ENCODE data around the gene FAM32A. TPM values are rescaled to one million over a fixed set of nuclear protein-coding genes. Genes with fewer than 3 reads are reported as not detected.

The FAM32A gene
- total RNA-seq, 2 donors from 2014 or later, result 71.8 to 80.1 TPM

DNA sequence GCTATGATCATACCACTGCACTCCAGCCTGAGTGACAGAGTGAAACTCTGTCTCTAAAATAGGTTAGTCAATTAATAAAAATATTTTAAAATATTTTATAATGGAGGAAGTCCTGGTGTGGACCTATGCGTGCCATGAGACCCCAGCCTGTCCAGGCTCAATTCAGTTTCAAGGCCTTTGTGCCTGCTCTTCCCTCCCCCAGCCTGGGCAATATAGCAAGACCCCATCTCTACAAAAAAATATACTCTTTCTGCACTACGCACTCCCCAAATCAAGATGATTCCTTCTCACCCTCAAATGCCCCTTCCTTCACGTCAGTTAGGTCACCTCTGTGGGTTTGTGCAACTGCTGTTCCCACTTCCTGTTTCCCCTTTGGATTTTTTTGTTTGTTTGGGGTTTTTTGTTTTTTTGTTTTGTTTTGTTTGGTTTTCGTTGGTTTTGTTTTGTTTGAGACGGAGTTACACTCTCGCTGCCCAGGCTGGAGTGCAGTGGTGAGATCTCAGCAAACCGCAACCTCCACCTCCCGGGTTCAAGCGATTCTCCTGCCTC, 43.1 kb upstream of the FAM32A start:
- Histone ChIP-seq H3K9ac (ENCODE audit: extremely low read depth, low read length, poor library complexity, severe bottlenecking) (no peak overlapping the region), H3K27ac (ENCODE audit: low read depth, low read length) (no peak overlapping the region), H3K36me3 (ENCODE audit: control insufficient read depth, insufficient read depth, low read length) (no peaks in the 10 kb centered on the region), H3K27me3 (ENCODE audit: control insufficient read depth, insufficient read depth, low read length, poor library complexity, severe bottlenecking) (no peaks in the 10 kb centered on the region), H3K4me3 (ENCODE audit: low read length) (no peak overlapping the region), H3K9me3 (ENCODE audit: control insufficient read depth, low read length) (no peaks in the 10 kb centered on the region), H3K4me1 (ENCODE audit: control insufficient read depth, insufficient read depth, low read length) (no peaks in the 10 kb centered on the region)
- no peak for DNase-seq
- H3K9me3 Mint-ChIP-seq, result no peaks in the 10 kb centered on the region
- TF ChIP-seq, protein P1, sequence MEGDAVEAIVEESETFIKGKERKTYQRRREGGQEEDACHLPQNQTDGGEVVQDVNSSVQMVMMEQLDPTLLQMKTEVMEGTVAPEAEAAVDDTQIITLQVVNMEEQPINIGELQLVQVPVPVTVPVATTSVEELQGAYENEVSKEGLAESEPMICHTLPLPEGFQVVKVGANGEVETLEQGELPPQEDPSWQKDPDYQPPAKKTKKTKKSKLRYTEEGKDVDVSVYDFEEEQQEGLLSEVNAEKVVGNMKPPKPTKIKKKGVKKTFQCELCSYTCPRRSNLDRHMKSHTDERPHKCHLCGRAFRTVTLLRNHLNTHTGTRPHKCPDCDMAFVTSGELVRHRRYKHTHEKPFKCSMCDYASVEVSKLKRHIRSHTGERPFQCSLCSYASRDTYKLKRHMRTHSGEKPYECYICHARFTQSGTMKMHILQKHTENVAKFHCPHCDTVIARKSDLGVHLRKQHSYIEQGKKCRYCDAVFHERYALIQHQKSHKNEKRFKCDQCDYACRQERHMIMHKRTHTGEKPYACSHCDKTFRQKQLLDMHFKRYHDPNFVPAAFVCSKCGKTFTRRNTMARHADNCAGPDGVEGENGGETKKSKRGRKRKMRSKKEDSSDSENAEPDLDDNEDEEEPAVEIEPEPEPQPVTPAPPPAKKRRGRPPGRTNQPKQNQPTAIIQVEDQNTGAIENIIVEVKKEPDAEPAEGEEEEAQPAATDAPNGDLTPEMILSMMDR (conservative IDR thresholded peaks at IDR 0.05), result no peak
- 92 to 93% methylated on average over 6 to 9 of the region's 9 CpGs for WGBS, 2 experiments (ENCODE audit: insufficient coverage in 1 of 2, insufficient read length in 1 of 2)
- H3K27me3 Mint-ChIP-seq (ENCODE audit: insufficient read depth), result peaks cover 7% of the 10 kb centered on the region
- H3K4me3 Mint-ChIP-seq, result no peak overlapping the region
- no peak overlapping the region for H3K27ac Mint-ChIP-seq
- H3K36me3 Mint-ChIP-seq (ENCODE audit: low read depth), result no peaks in the 10 kb centered on the region
- peaks cover 2% of the 10 kb centered on the region for H3K4me1 Mint-ChIP-seq

- peak within 1 kb of the TSS; percentile 25 for H3K4me3 Mint-ChIP-seq
- peaks cover 2% of the 10 kb centered on the region for H3K4me1 Mint-ChIP-seq
- Histone ChIP-seq H3K9ac (ENCODE audit: extremely low read depth, low read length, poor library complexity, severe bottlenecking) (no peak within 1 kb of the TSS), H3K4me3 (ENCODE audit: low read length) (no peak within 1 kb of the TSS), H3K27me3 (ENCODE audit: control insufficient read depth, insufficient read depth, low read length, poor library complexity, severe bottlenecking) (no peaks in the 10 kb centered on the region), H3K9me3 (ENCODE audit: control insufficient read depth, low read length) (no peaks in the 10 kb centered on the region), H3K4me1 (ENCODE audit: control insufficient read depth, insufficient read depth, low read length) (no peaks in the 10 kb centered on the region), H3K27ac (ENCODE audit: low read depth, low read length) (no peak within 1 kb of the TSS), H3K36me3 (ENCODE audit: control insufficient read depth, insufficient read depth, low read length) (no peaks in the 10 kb centered on the region)
- TF ChIP-seq, protein P1 (conservative IDR thresholded peaks at IDR 0.05), result no peak
- no peaks in the 10 kb centered on the region for H3K36me3 Mint-ChIP-seq (ENCODE audit: low read depth)
- DNase-seq, result peak; percentile 87
- H3K27me3 Mint-ChIP-seq (ENCODE audit: insufficient read depth), result peaks cover 5% of the 10 kb centered on the region
- WGBS, 2 experiments (ENCODE audit: insufficient coverage in 1 of 2, insufficient read length in 1 of 2), result 68 to 72% methylated on average over 7 to 13 of the region's 13 CpGs
- no peaks in the 10 kb centered on the region for H3K9me3 Mint-ChIP-seq
- peak within 1 kb of the TSS; percentile 78 for H3K27ac Mint-ChIP-seq
Observed at GRCh38 chr19:16143399-16144215, 41.6 kb upstream of the FAM32A start, which contains the start of gene HSH2D. HSH2D (plus strand) TSS chr19:16143685; CDS start chr19:16148751, 5,066 bp downstream.

- no peaks in the 10 kb centered on the region for H3K9me3 Mint-ChIP-seq
- H3K27ac Mint-ChIP-seq, result no peak overlapping the region
- Histone ChIP-seq H3K4me1 (ENCODE audit: control insufficient read depth, insufficient read depth, low read length) (no peaks in the 10 kb centered on the region), H3K27ac (ENCODE audit: low read depth, low read length) (no peak overlapping the region), H3K27me3 (ENCODE audit: control insufficient read depth, insufficient read depth, low read length, poor library complexity, severe bottlenecking) (no peaks in the 10 kb centered on the region), H3K36me3 (ENCODE audit: control insufficient read depth, insufficient read depth, low read length) (no peaks in the 10 kb centered on the region), H3K9ac (ENCODE audit: extremely low read depth, low read length, poor library complexity, severe bottlenecking) (no peak overlapping the region), H3K9me3 (ENCODE audit: control insufficient read depth, low read length) (no peaks in the 10 kb centered on the region), H3K4me3 (ENCODE audit: low read length) (no peak overlapping the region)
- H3K4me1 Mint-ChIP-seq, result peaks cover 2% of the 10 kb centered on the region
- TF ChIP-seq, protein P1 (conservative IDR thresholded peaks at IDR 0.05), result no peak
- DNase-seq, result no peak
- WGBS, 2 experiments (ENCODE audit: insufficient coverage in 1 of 2, insufficient read length in 1 of 2), result 67 to 95% methylated on average over 1 of the region's 1 CpG
- H3K4me3 Mint-ChIP-seq, result no peak overlapping the region
- no peaks in the 10 kb centered on the region for H3K36me3 Mint-ChIP-seq (ENCODE audit: low read depth)
- H3K27me3 Mint-ChIP-seq (ENCODE audit: insufficient read depth), result no peaks in the 10 kb centered on the region
Observed at GRCh38 chr19:16144216-16144581, 41.0 kb upstream of the FAM32A start.
